Ascending aorta (tissue), 2 donors: ENCODE measurements around the gene MITF. TPM values are rescaled to one million over a fixed set of nuclear protein-coding genes. Genes with fewer than 3 reads are reported as not detected.

Source experiments
- DNase-seq, 2 donors: peaks; one replicate each; pipeline ENCODE4 v3.0.0-alpha.2; 2019; ENCODE audit warnings: low spot score in 2 of 2
- H3K27ac ChIP-seq, 2 donors: fragments of 200-600 bp; sonication (generic); one replicate each; pipeline ENCODE4 v1.5.1; 2016 to 2017; ENCODE audit warnings: mild to moderate bottlenecking in 1 of 2
- H3K27me3 ChIP-seq: fragments of 200-600 bp; sonication (generic); one replicate; pipeline ENCODE4 v1.5.1; 2017
- H3K36me3 ChIP-seq, 2 donors: fragments of 200-600 bp; sonication (generic); one replicate each; pipeline ENCODE4 v1.5.1; 2016
- H3K4me1 ChIP-seq, 2 donors: fragments of 200-600 bp; sonication (generic); one replicate each; pipeline ENCODE4 v1.5.1; 2016 to 2017; ENCODE audit warnings: mild to moderate bottlenecking in 1 of 2
- H3K4me3 ChIP-seq, 2 donors: fragments of 200-600 bp; sonication (generic); one replicate each; pipeline ENCODE4 v1.5.1; 2016 to 2017; ENCODE audit warnings: mild to moderate bottlenecking in 1 of 2
- H3K9me3 ChIP-seq, 2 donors: fragments of 200-600 bp; sonication (generic); one replicate each; pipeline ENCODE4 v1.5.1; 2016
- intact Hi-C: fragments of 100-400 bp; cut with DNase I; formaldehyde crosslinking; loops from one replicate; pipeline ENCODE4 v1.15.1; 2023
- total RNA-seq: library from RNA; depleted of rRNA; stranded (reverse); fragments of >200 nt; gene quantifications from one replicate; pipeline ENCODE4 v1.1.0, GENCODE V29; 2016
- TF ChIP-seq, protein P1 (sequence below), 3 experiments: fragments of 200-600 bp in 2 of 3; fragments of 450-650 bp in 1 of 3; sonication (generic) in 2 of 3; IDR thresholded peaks; one replicate each; pipeline ENCODE4 v1.5.1; 2016 to 2019; ENCODE audit warnings: antibody characterized with exemption in 3 of 3, mild to moderate bottlenecking in 1 of 3, moderate library complexity in 1 of 3

Gene MITF
- total RNA-seq, 1 donor from 2014 or later: 27.4 TPM

DNA sequence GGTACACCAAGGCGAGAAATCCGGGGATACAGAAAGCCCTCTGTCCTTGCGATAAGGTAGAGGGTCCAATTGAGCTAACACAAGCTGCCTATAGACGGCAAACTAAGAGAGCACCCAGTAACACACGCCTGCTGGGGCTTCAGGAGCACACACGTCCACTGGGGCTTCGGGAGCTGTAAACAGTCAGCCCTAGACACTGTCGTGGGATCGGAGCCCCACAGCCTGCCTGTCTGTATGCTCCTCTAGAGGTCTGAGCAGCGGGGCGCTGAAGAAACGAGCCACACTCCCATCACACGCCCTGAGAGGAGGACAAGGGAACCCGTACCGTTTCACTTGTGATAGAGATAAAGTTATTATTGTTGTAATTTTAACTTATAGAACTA, 260.8 kb downstream of the MITF start:
- Histone ChIP-seq H3K27me3 (no peaks in the 10 kb centered on the region), H3K36me3 (no peaks in the 10 kb centered on the region), H3K4me3 (no peak overlapping the region), H3K4me1 (peaks cover 3 to 19% of the 10 kb centered on the region in 2 donors), H3K27ac (peak overlapping the region; percentile 93), H3K9me3 (peaks cover 0 to 3% of the 10 kb centered on the region in 2 donors)
- intact Hi-C loops: no loop called here
- no peak for DNase-seq
- TF ChIP-seq, protein P1, sequence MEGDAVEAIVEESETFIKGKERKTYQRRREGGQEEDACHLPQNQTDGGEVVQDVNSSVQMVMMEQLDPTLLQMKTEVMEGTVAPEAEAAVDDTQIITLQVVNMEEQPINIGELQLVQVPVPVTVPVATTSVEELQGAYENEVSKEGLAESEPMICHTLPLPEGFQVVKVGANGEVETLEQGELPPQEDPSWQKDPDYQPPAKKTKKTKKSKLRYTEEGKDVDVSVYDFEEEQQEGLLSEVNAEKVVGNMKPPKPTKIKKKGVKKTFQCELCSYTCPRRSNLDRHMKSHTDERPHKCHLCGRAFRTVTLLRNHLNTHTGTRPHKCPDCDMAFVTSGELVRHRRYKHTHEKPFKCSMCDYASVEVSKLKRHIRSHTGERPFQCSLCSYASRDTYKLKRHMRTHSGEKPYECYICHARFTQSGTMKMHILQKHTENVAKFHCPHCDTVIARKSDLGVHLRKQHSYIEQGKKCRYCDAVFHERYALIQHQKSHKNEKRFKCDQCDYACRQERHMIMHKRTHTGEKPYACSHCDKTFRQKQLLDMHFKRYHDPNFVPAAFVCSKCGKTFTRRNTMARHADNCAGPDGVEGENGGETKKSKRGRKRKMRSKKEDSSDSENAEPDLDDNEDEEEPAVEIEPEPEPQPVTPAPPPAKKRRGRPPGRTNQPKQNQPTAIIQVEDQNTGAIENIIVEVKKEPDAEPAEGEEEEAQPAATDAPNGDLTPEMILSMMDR (IDR thresholded peaks at IDR 0.05): no peak

DNA sequence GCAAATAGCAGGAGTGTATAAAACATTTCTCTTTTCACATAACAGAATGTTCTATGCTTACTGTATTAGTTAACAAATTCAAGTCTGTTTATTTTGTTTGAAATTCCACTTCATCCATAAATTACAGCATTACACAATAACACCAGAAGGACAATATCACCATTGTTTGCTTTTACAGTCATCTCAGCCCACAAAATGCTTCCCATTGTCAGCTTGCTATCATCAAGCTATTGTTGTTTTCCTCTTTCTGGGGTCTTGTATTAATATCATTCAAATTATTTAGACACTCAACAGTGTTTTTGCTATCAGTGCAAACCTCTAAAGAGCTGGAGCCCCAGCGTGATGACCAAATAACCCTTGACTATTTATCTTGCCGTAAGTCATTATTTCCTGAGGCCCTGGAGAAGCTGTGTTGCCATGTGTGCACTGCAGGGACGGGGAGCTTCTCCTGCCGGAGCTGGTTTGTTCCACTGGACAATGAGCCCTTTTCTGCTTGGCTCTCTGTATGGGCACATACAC, 261.4 kb downstream of the MITF start:
- DNase-seq: no peak
- peak overlapping the region; percentile 93 for H3K27ac ChIP-seq
- no peaks in the 10 kb centered on the region for H3K36me3 ChIP-seq
- intact Hi-C loops: no loop called here
- no peak overlapping the region for H3K4me3 ChIP-seq
- TF ChIP-seq, protein P1 (IDR thresholded peaks at IDR 0.05): no peak
- H3K9me3 ChIP-seq: peaks cover 0 to 3% of the 10 kb centered on the region in 2 donors
- no peaks in the 10 kb centered on the region for H3K27me3 ChIP-seq
- peaks cover 3 to 19% of the 10 kb centered on the region in 2 donors for H3K4me1 ChIP-seq

DNA sequence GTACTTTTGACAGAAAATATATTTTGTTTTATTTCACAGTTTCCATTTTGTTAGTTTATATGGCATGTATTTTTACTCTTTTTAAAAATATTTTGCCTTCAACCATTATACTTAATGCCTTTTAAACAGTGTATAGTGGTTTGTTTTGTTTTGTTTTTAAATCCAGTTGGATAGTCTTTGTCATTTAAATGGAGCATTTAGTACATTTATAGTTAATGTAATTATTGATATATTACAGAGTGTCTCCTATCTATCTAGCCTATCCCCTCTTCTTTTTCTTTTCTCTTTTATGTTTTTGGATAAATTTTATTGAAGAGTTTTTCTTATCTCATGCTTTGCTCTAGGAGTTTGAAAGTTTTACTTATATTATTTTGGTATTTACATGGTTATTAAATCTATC, 263.9 kb downstream of the MITF start:
- Histone ChIP-seq H3K27me3 (no peaks in the 10 kb centered on the region), H3K36me3 (no peaks in the 10 kb centered on the region), H3K27ac (no peak overlapping the region), H3K4me3 (no peak overlapping the region), H3K9me3 (peaks cover 0 to 3% of the 10 kb centered on the region in 2 donors), H3K4me1 (peaks cover 3 to 12% of the 10 kb centered on the region in 2 donors)
- DNase-seq: no peak
- intact Hi-C loops: no loop called here
- TF ChIP-seq, protein P1 (IDR thresholded peaks at IDR 0.05): no peak

DNA sequence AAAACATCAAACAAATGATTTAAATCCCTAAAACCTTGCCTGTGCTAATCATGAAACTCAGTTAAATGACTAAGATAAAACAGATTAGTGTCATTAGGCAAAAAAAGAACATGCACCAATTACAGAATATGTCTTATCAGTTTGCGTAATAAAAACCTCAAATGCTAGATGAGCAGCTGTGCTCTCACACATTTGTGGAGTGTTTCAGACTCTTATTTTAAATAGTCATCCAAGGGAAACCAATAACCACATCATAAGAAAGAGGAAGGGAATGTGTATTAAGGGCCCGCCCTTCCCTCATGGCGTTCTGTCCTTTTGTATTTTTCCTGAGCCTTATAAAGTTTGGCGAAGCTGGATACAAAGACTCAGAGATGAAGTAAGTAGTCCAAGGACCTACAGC, 266.8 kb downstream of the MITF start:
- DNase-seq: no peak
- TF ChIP-seq, protein P1 (IDR thresholded peaks at IDR 0.05): no peak
- intact Hi-C loops: no loop called here
- H3K36me3 ChIP-seq: no peaks in the 10 kb centered on the region
- peaks cover 0 to 3% of the 10 kb centered on the region in 2 donors for H3K9me3 ChIP-seq
- no peak overlapping the region for H3K27ac ChIP-seq
- H3K4me1 ChIP-seq: peaks cover 0 to 4% of the 10 kb centered on the region in 2 donors
- H3K4me3 ChIP-seq: no peak overlapping the region
- H3K27me3 ChIP-seq: no peaks in the 10 kb centered on the region

DNA sequence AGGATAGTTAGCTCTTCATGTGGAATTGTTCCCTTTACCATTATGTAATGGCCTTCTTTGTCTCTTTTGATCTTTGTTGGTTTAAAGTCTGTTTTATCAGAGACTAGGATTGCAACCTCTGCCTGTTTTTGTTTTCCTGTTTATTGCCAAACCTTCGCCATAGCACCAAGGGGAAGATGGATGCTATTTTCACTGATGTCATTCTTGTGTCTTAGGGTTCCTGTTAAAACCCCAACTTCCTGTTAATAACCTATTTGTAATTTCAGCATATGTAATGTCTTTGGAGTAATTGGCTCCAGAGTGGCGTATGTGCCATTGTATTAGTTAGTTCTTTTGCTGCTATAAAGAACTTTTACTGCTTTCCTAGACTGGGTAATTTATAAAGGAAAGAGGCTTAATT, 271.1 kb downstream of the MITF start:
- Histone ChIP-seq H3K27me3 (no peaks in the 10 kb centered on the region), H3K9me3 (peaks cover 0 to 4% of the 10 kb centered on the region in 2 donors), H3K4me1 (peaks cover 0 to 24% of the 10 kb centered on the region in 2 donors), H3K36me3 (no peaks in the 10 kb centered on the region), H3K4me3 (no peak overlapping the region), H3K27ac (peak overlapping the region in 1 of 2 donors; percentile 76)
- DNase-seq: no peak
- TF ChIP-seq, protein P1 (IDR thresholded peaks at IDR 0.05): no peak
- intact Hi-C loops: no loop called here

DNA sequence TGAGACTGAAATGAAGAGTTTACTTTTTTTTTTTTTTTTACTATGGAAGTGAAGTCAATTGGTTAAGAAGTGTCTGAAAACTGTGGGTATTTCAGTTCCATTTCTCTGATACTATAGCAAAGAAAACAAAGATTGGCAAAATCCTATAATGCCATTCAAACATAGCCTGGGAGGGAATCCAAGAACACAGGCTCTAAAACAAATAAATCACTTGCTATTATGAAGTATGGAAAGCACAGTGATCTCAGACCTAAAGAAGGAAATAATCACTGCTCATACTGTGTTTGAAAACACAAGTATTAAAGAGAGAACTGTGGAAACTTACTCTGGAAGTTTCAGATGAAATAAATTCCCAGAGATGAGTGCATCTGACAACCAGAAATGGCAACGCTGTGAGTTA, 272.3 kb downstream of the MITF start:
- Histone ChIP-seq H3K27me3 (no peaks in the 10 kb centered on the region), H3K9me3 (peaks cover 0 to 4% of the 10 kb centered on the region in 2 donors), H3K36me3 (no peaks in the 10 kb centered on the region), H3K4me3 (no peak overlapping the region), H3K4me1 (peaks cover 0 to 24% of the 10 kb centered on the region in 2 donors), H3K27ac (peak overlapping the region; percentile 76 to 83)
- no peak for DNase-seq
- TF ChIP-seq, protein P1 (IDR thresholded peaks at IDR 0.05): no peak
- intact Hi-C loops: no loop called here
